ENCODE measurements around the gene SLC6A12.
"Not testable (repeated sequence)": the region's sequence is repeated elsewhere in the genome, so short reads cannot be mapped to it uniquely, and the experiment has no call there.

Gene SLC6A12

GRCh38 chr12:195951-196350 is 18.0 kb downstream of the SLC6A12 start:
- no peak for DNase-seq

GRCh38 chr12:195156-195555 is 18.8 kb downstream of the SLC6A12 start:
- no peak for DNase-seq

GRCh38 chr12:194276-194675 is 19.7 kb downstream of the SLC6A12 start:
- no peak for DNase-seq

GRCh38 chr12:193261-193660 is 20.7 kb downstream of the SLC6A12 start:
- DNase-seq = no peak

GRCh38 chr12:191541-191940 is 22.4 kb downstream of the SLC6A12 start:
- no peak for DNase-seq

- no peak for DNase-seq
These were observed 23.1 kb downstream of the SLC6A12 start for GRCh38 chr12:190881-191280.

GRCh38 chr12:189622-189962 is 24.4 kb downstream of the SLC6A12 start:
- DNase-seq = no peak

- DNase-seq = peak in 2 of 6 experiments; percentile 11 to 36
These were observed 24.9 kb downstream of the SLC6A12 start for GRCh38 chr12:188910-189621.

GRCh38 chr12:187986-188909 is 25.7 kb downstream of the SLC6A12 start:
- not testable (repeated sequence) for DNase-seq

- no peak for DNase-seq
These were observed 27.8 kb downstream of the SLC6A12 start for GRCh38 chr12:186006-186625.

GRCh38 chr12:185576-185955 is 28.4 kb downstream of the SLC6A12 start:
- DNase-seq = no peak

- no peak for DNase-seq
These were observed 29.0 kb downstream of the SLC6A12 start for GRCh38 chr12:184811-185575.

- DNase-seq = no peak
These were observed 31.5 kb downstream of the SLC6A12 start for GRCh38 chr12:182381-182892.

GRCh38 chr12:181921-182320 is 32.0 kb downstream of the SLC6A12 start:
- DNase-seq = no peak

GRCh38 chr12:180445-180844 is 33.5 kb downstream of the SLC6A12 start:
- no peak for DNase-seq

- DNase-seq = no peak
These were observed 34.1 kb downstream of the SLC6A12 start for GRCh38 chr12:179885-180284.

GRCh38 chr12:179131-179884 is 34.6 kb downstream of the SLC6A12 start:
- no peak for DNase-seq

- DNase-seq = no peak
These were observed 35.2 kb downstream of the SLC6A12 start for GRCh38 chr12:178829-179109.

GRCh38 chr12:177980-178828 is 35.8 kb downstream of the SLC6A12 start:
- DNase-seq = no peak

- no peak for DNase-seq
These were observed 36.5 kb downstream of the SLC6A12 start for GRCh38 chr12:177336-177979.

Data from stimulated activated naive CD4-positive, alpha-beta T cell (primary cell).